Fibroblast of skin of scalp (primary cell): ENCODE results near the gene MRPL23.

ENCODE experiments used
- DNase-seq: peaks from one replicate; pipeline ENCODE4 v3.0.0-alpha.2; 2013

Gene MRPL23

DNA sequence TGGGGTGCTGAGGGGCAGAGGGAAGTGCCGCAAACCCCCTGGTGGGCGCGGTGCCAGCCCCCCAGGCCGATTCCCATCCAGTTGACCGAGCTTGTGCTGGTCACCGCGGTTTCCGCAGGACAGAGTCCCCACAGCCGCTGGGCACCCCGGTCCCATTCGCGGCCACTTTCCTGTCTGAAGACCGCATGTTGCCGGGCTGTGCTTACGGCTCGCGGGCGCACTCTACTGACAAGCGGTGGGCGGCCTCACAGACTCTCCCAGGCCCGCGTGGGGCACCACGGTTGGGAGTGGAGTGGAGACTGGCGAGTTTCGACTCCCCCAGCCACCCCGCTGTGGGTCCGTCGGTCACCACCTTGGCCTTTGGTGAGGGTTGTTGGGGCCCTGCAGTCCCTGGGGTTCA, 51.2 kb downstream of the MRPL23 start:
- no peak for DNase-seq

DNA sequence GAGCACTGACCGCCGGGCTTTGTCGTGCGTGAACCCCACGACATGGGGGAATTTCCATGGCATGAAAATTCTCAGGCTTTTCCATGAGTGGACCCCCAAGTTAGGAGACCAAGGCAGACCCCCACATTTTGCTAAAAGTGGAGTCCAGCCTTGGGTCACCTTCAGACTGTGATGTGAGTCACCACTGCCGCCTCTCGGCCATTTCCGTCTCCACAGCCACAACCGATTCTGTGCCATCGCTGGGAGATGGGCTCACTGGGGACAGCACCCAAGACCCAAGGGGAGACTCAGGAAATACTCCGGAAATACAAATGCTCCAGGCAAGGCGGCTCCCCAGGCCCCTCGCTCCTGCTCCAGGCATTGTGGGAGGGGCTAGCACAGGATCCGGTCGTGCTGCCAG, 51.7 kb downstream of the MRPL23 start:
- DNase-seq = no peak

DNA sequence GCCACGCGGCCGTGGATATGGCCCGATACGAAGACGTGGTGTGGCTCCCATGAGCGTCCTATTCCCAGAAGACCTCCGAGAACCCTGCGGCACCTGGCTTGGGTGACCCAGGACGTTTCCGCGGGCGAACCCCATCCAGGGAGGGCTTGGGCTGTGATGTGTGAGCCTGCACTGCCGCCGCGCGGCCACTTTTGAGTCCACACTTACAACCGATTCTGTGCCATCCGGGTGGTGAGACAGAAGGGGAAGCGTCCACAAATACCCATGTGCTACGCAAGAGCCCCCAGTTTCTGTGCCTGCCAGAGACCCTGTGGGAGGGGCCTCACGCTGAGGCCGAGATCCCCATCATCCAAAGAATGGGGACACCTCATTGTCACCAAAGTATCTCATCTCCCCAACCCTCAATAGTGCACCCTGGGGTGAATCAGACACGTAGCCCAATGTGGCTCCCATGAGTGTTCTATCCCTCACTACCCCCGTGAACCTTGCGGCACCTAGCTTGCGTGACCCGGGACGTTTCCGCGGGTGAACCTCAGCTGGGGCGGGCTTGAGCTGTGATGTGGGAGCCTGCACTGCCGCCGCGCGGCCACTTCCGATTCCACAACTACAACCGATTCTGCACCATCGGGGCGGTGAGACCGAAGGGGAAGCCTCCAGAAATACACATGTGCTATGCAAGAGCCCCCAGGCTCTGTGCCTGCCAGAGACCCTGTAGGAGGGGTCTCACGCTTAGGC, 55.1 kb downstream of the MRPL23 start:
- no peak for DNase-seq

DNA sequence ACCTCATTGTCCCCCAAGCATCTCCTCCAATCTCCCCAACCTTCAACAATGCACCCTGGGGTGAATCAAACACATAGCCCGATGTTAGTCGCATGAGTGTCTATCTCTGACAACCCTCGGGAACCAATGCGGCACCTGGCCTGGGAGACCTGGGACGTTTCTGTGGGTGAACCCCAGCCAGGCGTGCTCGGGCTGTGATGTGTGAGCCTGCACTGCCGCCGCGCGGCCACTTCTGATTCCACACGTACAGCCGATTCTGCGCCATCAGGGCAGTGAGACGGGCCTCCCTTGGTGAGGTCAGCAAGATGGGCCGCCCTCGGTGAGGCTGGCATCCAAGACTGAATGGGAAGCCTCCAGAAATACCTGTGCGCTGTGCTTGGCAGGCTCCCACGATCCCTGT, 55.7 kb downstream of the MRPL23 start:
- no peak for DNase-seq

DNA sequence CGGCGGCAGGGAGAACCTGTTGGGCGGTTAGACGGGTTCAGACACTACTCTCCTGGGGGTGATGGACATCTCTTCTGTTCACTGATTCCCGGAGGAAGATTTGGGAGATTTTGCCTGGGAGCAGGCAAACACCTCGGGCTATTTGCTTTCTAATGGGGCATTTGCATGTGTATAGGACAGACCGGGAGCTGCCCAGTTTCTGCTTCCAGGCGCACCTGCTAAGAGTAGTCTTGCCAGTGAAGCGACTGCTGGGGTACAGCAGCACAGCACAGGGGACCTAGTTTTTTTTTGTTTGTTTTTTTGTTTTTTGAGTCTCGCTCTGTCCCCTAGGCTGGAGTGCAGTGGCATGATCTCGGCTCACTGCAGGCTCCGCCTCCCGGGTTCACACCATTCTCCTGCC, 57.3 kb downstream of the MRPL23 start:
- no peak for DNase-seq
